Nephron (organoid): ENCODE data around the gene ATP2A3.

Experiments
- H3K27ac Mint-ChIP-seq, 3 experiments: 2 replicates each; pipeline ENCODE4 v1.8.0; 2020; ENCODE audit warnings: mixed read lengths in 3 of 3, mild to moderate bottlenecking in 2 of 3, moderate library complexity in 1 of 3
- H3K27me3 Mint-ChIP-seq: 2 replicates; pipeline ENCODE4 v1.8.0; 2021; ENCODE audit warnings: low read depth, mild to moderate bottlenecking, moderate library complexity, mixed read lengths
- H3K36me3 Mint-ChIP-seq: 2 replicates; pipeline ENCODE4 v1.8.0; 2020; ENCODE audit warnings: low read depth, mixed read lengths
- H3K4me1 Mint-ChIP-seq: 2 replicates; pipeline ENCODE4 v1.8.0; 2020; ENCODE audit warnings: mixed read lengths
- H3K4me3 Mint-ChIP-seq, 3 experiments: 2 replicates each; pipeline ENCODE4 v1.8.0; 2020; ENCODE audit warnings: mild to moderate bottlenecking in 3 of 3, mixed read lengths in 3 of 3, moderate library complexity in 2 of 3
- H3K9me3 Mint-ChIP-seq: 2 replicates; pipeline ENCODE4 v1.8.0; 2020; ENCODE audit warnings: mixed read lengths
- CTCF ChIP-seq, 3 experiments: fragments of 200-600 bp; sonication (generic); IDR thresholded peaks; one replicate each; pipeline ENCODE4 v1.5.0; 2021; ENCODE audit warnings: antibody characterized with exemption in 3 of 3; ENCODE audit not compliant: unreplicated experiment in 3 of 3

ATP2A3 gene

GRCh38 chr17:3957735-3958599 lies 6.3 kb downstream of the ATP2A3 start:
- H3K27ac Mint-ChIP-seq: no peak overlapping the region
- H3K27me3 Mint-ChIP-seq: peaks cover 37% of the 10 kb centered on the region
- H3K36me3 Mint-ChIP-seq: no peaks in the 10 kb centered on the region
- no peak overlapping the region for H3K4me3 Mint-ChIP-seq
- no peaks in the 10 kb centered on the region for H3K9me3 Mint-ChIP-seq
- peaks cover 39% of the 10 kb centered on the region for H3K4me1 Mint-ChIP-seq
- no peak for TF ChIP-seq CTCF (IDR thresholded peaks at IDR 0.05; ENCODE audit: unreplicated experiment in 3 of 3)

- Mint-ChIP-seq H3K27ac (no peak overlapping the region), H3K27me3 (peaks cover 27% of the 10 kb centered on the region), H3K4me1 (peaks cover 29% of the 10 kb centered on the region), H3K9me3 (no peaks in the 10 kb centered on the region), H3K36me3 (no peaks in the 10 kb centered on the region), H3K4me3 (no peak overlapping the region)
- no peak for TF ChIP-seq CTCF (IDR thresholded peaks at IDR 0.05; ENCODE audit: unreplicated experiment in 3 of 3)
Measured at GRCh38 chr17:3956983-3957382, 7.3 kb downstream of the ATP2A3 start.

- H3K9me3 Mint-ChIP-seq: no peaks in the 10 kb centered on the region
- no peak overlapping the region for H3K4me3 Mint-ChIP-seq
- peaks cover 28% of the 10 kb centered on the region for H3K4me1 Mint-ChIP-seq
- peaks cover 22% of the 10 kb centered on the region for H3K27me3 Mint-ChIP-seq
- peak overlapping the region in 1 of 3 experiments; percentile 5 for H3K27ac Mint-ChIP-seq
- no peak for TF ChIP-seq CTCF (IDR thresholded peaks at IDR 0.05; ENCODE audit: unreplicated experiment in 3 of 3)
- H3K36me3 Mint-ChIP-seq: no peaks in the 10 kb centered on the region
Measured at GRCh38 chr17:3956327-3956957, 7.8 kb downstream of the ATP2A3 start.

GRCh38 chr17:3955673-3955988 lies 8.6 kb downstream of the ATP2A3 start:
- Mint-ChIP-seq H3K4me3 (no peak overlapping the region), H3K9me3 (no peaks in the 10 kb centered on the region), H3K27ac (no peak overlapping the region), H3K36me3 (no peaks in the 10 kb centered on the region), H3K4me1 (peaks cover 24% of the 10 kb centered on the region), H3K27me3 (peaks cover 14% of the 10 kb centered on the region)
- TF ChIP-seq CTCF (IDR thresholded peaks at IDR 0.05; ENCODE audit: unreplicated experiment in 3 of 3): no peak

- H3K27ac Mint-ChIP-seq: no peak overlapping the region
- no peaks in the 10 kb centered on the region for H3K36me3 Mint-ChIP-seq
- H3K4me3 Mint-ChIP-seq: no peak overlapping the region
- no peaks in the 10 kb centered on the region for H3K9me3 Mint-ChIP-seq
- TF ChIP-seq CTCF (IDR thresholded peaks at IDR 0.05; ENCODE audit: unreplicated experiment in 3 of 3): no peak
- H3K27me3 Mint-ChIP-seq: peaks cover 9% of the 10 kb centered on the region
- H3K4me1 Mint-ChIP-seq: peaks cover 19% of the 10 kb centered on the region
Measured at GRCh38 chr17:3954976-3955672, 9.1 kb downstream of the ATP2A3 start.
